Stimulated activated CD4-positive, alpha-beta T cell treated with anti-CD3 and anti-CD28 coated beads, Interleukin-1b, Interleukin-23, amount 100 ng/mL, for 1 hour (primary cell): Measurements from ENCODE around the gene EPN1.
A peak's percentile ranks its signal among the peaks of the same experiment; 100 is the strongest.

Experiments used
- DNase-seq, 2 donors: peaks; one replicate each; pipeline ENCODE4 v3.0.0-alpha.2; 2020; ENCODE audit warnings: low read depth in 2 of 2

The EPN1 gene

DNA sequence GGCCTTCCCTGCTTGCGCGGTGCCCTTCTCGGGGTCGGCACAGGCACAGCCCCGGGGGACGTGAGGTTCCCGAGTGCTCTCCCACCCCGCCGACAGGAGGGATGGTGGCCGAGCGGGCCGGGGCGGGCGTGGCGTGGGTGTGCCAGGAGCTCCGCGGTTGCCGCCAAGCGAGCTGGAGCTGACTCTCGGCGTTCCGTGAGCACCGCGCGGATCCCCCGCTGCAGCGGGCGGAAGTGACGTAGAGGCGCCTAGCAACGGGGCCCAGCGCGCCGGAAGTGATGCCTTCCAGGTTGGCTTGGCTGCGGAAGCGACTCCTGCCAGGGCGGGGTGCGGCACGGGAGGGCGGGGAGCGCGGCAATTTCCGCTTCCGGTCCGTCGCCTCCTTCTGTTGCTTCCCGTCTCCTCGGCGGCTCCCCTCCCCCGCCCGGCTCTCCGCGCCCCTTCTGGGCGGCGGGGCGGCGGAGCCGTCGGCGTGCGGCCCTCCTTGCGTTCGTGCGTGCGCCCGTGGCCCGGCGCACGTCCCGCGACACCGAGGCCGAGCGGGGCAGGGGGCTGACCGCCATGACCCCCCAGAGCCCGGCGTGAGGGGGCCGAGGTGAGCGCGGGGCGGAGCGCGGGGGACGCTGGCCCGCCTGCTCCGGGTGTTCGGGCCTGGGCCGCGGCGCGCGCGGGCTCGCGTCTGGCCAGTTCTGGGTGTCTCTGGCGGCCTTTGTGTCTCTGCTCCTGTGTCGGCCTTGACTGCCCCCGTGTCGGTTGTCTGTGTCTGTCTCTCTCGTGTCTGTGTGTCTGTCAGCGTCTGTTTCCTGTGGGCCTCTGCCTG lies at the start of gene EPN1:
Gene EPN1 (plus strand): TSS at position 386 of the 820 bp plus-strand sequence. CDS start 3,402 bp downstream, outside the sequence.
- peak; percentile 92 for DNase-seq

DNA sequence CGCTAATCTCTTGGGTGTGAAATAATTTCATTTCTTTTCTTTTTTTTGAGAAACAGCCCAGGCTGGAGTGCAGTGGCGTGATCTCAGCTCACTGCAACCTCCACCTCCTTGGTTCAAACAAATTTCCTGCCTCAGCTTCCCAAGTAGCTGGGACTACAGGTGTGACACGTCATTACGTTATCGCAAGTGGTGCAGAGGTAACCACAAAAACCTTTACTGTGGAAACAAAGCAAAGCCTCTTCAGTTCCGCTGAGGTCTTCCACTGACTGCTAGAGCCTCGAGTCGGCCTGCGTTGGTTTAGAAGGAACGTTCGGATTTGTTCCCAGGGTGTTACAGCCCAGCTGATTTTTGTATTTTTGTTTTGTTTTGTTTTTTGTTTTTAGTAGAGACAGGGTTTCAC lies 48.7 kb upstream of the EPN1 start:
- no peak for DNase-seq

- DNase-seq = peak; percentile 80 to 85
Measured at GRCh38 chr19:55632463-55632834, 42.6 kb upstream of the EPN1 start.

DNA sequence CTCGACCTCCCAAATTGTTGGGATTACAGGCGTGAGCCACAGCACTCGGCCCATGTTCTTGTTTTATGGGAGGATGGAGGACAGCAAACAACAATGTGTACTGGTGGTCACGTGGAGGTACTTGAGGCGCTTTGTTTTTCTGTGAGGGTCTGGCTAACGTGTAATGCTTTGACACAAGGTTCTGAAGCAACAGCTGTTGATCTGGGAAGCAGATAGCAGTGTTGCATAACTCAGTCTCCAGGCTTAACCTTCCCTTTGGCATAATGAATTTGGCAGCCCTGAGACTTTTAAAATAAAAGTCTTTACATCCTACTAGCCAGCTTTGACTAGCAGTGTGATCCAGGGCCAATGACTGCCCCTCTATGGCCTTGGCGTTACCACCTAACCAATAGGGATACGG lies 41.2 kb upstream of the EPN1 start:
- DNase-seq = no peak

DNA sequence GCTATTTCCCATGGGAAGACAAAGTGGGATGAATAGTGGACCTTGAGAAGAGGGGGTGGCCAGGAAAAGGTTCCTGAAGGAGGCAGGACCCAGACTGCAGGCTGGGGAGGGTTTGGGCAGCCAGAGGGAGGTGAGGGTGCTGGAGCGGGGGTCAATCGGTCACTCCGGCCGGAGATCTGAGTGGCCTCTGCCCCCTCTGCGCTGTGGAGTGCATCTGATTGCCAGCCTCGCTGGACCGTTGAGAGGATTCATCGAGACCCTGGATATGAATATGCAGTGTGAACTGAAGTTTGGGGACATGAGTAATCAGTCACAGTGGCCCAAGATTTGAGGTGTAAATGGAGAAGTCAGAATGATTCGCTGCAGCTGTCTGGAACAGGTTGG lies 39.7 kb upstream of the EPN1 start:
- no peak for DNase-seq

DNA sequence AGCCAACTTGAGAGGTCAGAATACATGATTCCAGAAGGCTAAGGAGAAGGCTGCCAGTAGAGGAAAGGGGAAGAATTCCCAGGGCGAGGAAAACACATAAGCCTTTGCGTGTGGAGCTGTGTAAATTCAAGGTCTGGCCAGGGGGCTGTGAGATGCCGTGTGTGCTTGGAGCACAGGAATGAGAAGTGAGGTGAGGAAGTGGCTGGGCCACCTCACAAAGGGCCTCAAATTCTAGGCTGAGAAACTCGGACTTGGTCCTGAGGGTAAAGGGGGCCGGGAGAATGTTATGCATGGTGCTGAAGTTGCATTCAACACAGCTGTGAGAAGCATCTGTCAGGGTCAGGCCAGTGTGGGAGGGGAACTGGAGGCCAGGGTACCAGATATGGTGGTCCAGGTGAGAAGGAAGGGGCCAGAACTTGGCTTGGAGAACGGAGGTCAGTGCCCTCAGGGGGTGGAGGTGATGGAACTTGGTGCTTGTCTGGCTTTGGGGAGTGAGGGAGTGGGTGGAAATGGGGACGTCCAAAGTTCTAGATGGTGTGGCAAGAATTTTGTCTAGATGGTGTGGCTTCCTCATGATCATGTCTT lies 39.1 kb upstream of the EPN1 start:
- no peak for DNase-seq

- DNase-seq = no peak
Measured at GRCh38 chr19:55636723-55637122, 38.3 kb upstream of the EPN1 start.

DNA sequence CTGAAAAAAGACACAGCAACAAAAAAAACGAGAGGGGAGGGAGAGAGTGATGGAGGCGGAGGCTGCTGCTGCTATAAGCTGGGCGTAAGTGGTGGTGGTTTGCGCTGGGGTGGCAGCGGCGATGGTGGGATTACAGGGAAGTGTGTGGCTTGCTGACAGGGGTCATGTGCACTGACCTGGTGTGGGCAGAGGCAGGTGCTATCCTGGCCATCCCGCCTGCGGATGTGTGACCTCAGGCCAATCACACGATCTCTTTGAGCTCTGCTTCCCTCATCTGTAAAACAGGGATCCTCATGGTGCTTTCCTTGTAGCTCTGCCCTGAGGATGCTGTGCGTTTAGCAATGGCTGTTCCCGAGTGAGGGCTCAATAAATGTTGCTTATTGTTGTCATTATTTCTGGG lies 37.5 kb upstream of the EPN1 start:
- DNase-seq = no peak

DNA sequence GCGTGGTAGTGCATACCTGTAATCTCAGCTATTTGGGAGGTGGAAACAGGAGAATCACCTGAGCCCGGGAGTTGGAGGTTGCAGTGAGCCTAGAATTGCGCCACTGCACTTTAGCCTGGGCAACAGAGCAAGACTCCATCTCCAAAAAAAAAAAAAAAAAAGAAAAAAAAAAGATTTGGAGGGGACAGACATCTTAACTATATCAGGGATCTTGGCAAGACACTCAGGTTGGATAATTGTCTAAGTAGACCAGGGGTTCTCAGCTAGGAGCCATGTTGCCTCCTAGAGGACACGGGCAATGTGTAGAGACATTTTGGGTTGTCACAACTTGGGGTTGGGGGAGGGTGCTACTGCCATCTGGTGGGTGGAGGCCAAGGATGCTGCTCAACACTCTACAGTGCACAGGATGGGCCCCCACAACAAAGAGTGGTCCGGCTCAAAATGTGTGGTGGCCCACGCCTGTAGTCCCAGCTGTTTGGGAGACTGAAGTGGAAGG lies 36.1 kb upstream of the EPN1 start:
- no peak for DNase-seq

DNA sequence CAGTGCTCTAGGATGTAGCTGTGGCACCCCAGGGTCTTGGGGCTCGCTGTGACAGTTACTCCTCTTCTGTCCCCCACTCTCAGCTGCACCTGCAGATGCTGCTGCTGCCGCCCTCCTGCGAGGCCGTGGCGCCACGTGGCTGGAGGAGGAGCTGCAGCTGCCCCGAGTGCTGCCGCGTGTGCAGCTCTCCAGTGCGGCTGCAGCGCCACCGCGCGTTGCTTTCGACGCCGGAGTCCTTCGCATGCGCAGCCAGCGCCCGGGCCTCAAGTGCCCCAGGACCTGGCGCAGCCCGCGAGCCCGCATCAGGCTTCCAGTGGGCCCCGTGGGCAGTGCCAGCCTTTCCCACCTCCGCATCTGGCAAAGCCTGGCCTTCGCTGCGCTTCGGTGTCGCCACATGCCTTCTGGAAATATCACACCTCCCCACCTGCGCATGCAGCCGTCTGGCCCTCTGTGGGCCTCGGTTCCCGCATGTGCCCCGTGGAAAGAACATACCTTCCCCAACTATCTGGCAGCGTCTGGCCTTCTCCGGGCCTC lies 34.9 kb upstream of the EPN1 start:
- DNase-seq = peak in 1 of 2 donors; percentile 34

GRCh38 chr19:55640577-55641425 lies 34.2 kb upstream of the EPN1 start, which contains the start of gene ZNF580:
TSS of gene ZNF580 (plus strand) at chr19:55641002. CDS start at chr19:55642509, 1,507 bp downstream.
- peak; percentile 22 to 53 for DNase-seq

- DNase-seq = no peak
Measured at GRCh38 chr19:55641426-55642152, 33.4 kb upstream of the EPN1 start.

DNA sequence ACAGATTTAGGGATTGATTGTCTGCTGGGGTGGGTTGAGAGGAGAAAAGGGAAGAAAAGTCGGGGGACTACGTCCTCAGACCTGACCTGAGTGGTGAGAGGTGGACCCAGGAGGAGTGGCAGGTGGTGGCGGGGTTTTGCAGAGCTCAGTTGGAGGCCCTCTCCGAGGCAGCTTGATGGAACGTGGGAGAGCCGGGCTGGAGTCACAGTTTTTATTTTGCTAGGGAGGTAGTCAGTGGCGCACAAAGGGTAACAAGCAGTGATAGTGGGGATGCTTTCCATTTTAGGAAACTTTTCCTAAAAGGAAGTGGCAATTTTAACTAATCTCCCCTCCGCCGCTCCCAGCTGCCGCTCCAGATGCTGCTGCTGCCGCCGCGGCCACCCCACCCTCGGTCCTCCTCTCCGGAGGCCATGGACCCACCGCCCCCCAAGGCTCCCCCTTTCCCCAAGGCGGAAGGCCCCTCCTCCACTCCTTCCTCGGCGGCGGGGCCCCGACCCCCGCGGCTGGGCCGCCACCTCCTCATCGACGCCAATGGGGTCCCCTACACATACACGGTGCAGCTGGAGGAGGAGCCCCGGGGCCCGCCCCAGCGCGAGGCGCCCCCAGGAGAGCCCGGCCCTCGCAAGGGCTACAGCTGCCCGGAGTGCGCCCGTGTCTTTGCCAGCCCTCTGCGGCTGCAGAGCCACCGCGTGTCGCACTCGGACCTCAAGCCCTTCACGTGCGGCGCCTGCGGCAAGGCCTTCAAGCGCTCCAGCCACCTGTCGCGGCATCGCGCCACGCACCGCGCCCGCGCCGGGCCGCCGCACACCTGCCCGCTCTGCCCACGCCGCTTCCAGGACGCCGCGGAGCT lies 32.6 kb upstream of the EPN1 start:
- DNase-seq = no peak

- DNase-seq = peak; percentile 44 to 71
Measured at GRCh38 chr19:55643003-55643886, 31.8 kb upstream of the EPN1 start, which contains the start of gene ZNF581. TSS of gene ZNF581 (plus strand) at chr19:55643649. CDS start at chr19:55644572, 923 bp downstream.

GRCh38 chr19:55643887-55644176 lies 31.2 kb upstream of the EPN1 start:
- no peak for DNase-seq

DNA sequence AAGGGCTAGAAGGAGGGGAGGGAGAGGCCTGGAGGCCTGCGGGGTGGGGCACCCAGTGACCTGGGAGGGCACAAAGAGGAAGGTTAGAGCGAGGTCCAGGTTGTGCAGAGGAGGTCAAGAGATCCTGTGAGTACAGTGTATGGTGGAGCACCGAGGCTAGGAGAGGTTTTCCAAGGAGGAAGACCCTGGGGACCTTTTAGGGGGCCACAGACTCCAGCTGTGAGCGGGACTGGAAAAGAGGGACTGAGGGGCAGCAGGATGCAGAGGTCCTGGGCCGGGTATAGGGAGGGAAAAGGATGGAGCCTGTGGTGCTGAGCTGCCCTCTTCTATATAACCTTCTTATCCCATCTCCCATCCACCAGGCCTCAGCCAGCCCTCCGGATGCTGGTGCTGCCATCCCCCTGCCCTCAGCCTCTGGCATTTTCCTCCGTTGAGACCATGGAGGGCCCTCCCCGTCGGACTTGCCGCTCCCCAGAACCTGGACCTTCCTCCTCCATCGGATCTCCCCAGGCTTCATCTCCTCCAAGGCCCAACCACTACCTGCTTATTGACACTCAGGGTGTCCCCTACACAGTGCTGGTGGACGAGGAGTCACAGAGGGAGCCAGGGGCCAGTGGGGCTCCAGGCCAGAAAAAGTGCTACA lies 30.7 kb upstream of the EPN1 start:
- DNase-seq = no peak

- DNase-seq = no peak
Measured at GRCh38 chr19:55644842-55645511, 30.0 kb upstream of the EPN1 start.

DNA sequence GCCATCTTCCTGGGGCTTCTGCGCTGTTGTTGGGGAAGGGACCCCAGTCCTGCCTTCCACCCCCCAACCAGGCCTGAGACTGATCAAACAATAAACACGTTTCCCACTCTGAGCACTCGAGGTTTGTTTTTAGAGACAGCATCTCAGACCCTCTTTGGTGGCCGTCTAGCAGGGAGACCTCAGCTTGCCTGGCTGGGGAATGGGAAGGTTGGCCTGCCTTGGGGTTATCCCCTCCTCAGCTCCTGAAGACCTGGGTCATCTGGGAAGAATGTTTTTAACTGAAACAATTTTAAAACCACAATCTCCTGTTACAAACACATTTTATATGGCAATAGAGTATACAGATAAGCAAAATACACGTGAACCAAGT lies 29.5 kb upstream of the EPN1 start:
- no peak for DNase-seq
